Astrocyte of the spinal cord (primary cell): Measurements from ENCODE around the gene PMIS2.
A peak's percentile ranks its signal among the peaks of the same experiment; 100 is the strongest.

Source experiments
- DNase-seq: peaks from one replicate; pipeline ENCODE4 v3.0.0; 2011; ENCODE audit warnings: low read depth, low spot score
- H3K4me3 ChIP-seq: 2 replicates; pipeline ENCODE4 v1.5.1; 2011; ENCODE audit warnings: low read depth, mild to moderate bottlenecking, low read length, moderate library complexity
- CTCF ChIP-seq: IDR thresholded peaks from 2 replicates; pipeline ENCODE4 v1.5.1; 2012; ENCODE audit warnings: low read depth, mild to moderate bottlenecking, low read length, inconsistent platforms
- in situ Hi-C: cut with HindIII; loops from 2 replicates; pipeline ENCODE4 v1.10.0; 2017; ENCODE audit warnings: low sequenced_read_pairs

The PMIS2 gene

GRCh38 chr19:35621708-35622107 is 35.7 kb downstream of the PMIS2 start:
- no peak for TF ChIP-seq CTCF
- no peak for DNase-seq
- no peak overlapping the region for H3K4me3 ChIP-seq
- in situ Hi-C loops, result no loop called here

GRCh38 chr19:35622750-35623149 is 36.8 kb downstream of the PMIS2 start:
- DNase-seq, result no peak
- TF ChIP-seq CTCF, result no peak
- H3K4me3 ChIP-seq, result no peak overlapping the region
- in situ Hi-C loops, result no loop called here

DNA sequence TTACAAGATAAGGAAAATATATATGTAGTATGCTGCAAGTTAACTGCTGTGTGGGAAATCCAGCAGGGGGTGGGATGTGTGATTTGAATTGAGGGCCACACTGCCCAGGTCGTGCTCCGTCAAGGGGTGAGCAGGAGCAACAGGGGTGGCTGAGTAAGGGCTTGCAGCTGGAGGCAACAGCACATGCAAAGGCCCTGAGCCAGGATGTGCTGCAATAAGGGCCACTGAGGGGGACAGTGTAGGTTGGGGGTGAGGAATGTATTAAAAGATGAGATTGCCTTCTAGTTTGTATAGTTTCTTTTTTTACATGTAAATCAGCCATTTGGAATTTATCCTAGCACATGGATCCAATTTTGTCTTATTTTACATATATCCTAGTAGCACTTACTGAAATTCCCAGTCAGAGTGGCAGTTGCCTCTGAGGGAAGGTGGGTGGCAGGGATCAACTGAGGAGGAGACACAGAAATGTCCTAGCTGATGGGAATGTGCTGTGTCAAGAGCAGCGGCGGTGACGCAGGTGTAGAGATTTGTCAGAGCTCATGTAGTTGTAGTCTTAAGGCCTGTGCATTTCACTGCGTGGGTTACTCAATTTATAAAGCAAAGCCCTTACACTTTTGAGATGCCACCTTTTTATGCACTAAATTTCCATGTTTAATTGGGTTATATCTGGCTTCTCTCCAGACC is 37.5 kb downstream of the PMIS2 start:
- no peak for DNase-seq
- H3K4me3 ChIP-seq, result no peak overlapping the region
- in situ Hi-C loops, result no loop called here
- TF ChIP-seq CTCF, result no peak

- DNase-seq, result no peak
- H3K4me3 ChIP-seq, result peak overlapping the region; percentile 95
- no peak for TF ChIP-seq CTCF
- in situ Hi-C loops, result no loop called here
Observed at GRCh38 chr19:35628264-35628564, 42.2 kb downstream of the PMIS2 start.

GRCh38 chr19:35628565-35629331 is 42.8 kb downstream of the PMIS2 start, which contains the start of gene RBM42:
Gene RBM42, plus strand, starts transcription at chr19:35629036. Its CDS starts 118 bp downstream, at chr19:35629154.
- TF ChIP-seq CTCF, result no peak
- peak within 1 kb of the TSS; percentile 95 for H3K4me3 ChIP-seq
- in situ Hi-C loops, result no loop called here
- DNase-seq, result peak; percentile 99

- H3K4me3 ChIP-seq, result peak overlapping the region; percentile 95
- in situ Hi-C loops, result no loop called here
- TF ChIP-seq CTCF, result no peak
- no peak for DNase-seq
Observed at GRCh38 chr19:35629332-35629633, 43.3 kb downstream of the PMIS2 start.
